ENCODE data around the gene C17orf114.

The C17orf114 gene

DNA sequence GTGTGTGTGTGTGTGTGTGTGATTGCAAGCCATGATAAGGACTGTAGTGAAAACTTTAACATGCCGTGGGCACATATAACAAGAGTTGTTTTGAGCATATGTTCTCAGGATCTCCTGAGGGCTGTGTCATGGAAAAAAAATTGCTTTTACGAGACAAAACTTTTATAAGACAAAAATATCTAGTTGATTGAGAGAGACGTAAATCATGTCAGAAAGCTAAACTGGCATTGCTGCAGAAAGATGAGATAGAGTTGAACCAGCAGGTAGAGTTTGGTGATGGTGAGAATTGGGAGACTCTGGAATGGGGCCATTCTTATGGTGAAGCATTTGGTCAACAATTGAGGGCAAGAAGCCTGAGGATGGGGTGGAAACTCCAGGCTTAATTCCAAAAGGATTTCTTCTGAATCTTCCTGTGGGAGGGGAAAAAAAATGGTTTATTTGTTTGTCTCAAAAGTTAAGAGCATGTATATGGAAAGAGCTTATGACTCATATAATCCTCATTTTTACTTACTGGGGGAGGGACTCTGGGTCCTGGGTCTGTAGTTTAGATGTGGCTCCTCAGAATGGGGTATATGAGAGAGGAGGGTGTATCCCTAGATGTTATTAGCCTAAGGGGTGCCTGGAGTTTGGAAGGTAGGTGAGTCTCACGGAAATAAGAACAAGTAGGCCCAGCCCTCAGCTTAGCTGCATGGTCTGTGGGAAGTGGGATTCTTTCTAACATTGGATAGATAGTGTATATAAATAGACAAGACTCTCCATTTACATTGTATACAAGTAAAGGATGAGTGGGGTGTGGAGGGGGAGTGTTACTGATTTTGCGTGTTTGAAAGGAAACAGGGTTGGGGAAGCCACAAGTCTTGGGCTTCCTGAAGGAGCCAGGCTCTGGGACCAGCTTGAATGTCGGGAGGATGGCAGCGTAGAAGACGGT is 38.1 kb upstream of the C17orf114 start:
- BruUV-seq (replicated peaks): no TSS peak
- peaks cover 46 to 83% of the 10 kb centered on the region in 2 experiments for H3K79me1 ChIP-seq (ENCODE audit: low read depth in 1 of 2, low read length in 2 of 2)
- no peaks in the 10 kb centered on the region for H3K27me3 ChIP-seq (ENCODE audit: control insufficient read depth, insufficient read depth, low read length)
- intact Hi-C loops (cut with micrococcal nuclease): no loop called here
- peaks cover 72% of the 10 kb centered on the region for H4K20me1 ChIP-seq (ENCODE audit: insufficient read depth, low read length)
- peak overlapping the region; percentile 72 for H3K14ac ChIP-seq (replicated peaks; ENCODE audit: low read depth, low read length)
- peak overlapping the region; percentile 47 for H3K27ac ChIP-seq (ENCODE audit: insufficient read depth, low read length)
- peaks cover 7% of the 10 kb centered on the region; the same call in 1 of the 2 replicates for H3K36me3 ChIP-seq (ENCODE audit: control insufficient read depth, insufficient read depth, low read length)
- 76% methylated on average over 4 of the region's 8 CpGs; no CpG with 5 or more reads in 1 of the 2 experiments for WGBS, 2 experiments (ENCODE audit: extremely low coverage in 2 of 2, insufficient read length in 1 of 2)
- H2AK9ac ChIP-seq (replicated peaks; ENCODE audit: low read depth, low read length, poor library complexity): peak overlapping the region; percentile 74
- ChIA-PET POLR2A (ENCODE audit: unreplicated experiment) (no interaction called here), CTCF (interaction anchor here (0.8 kb wide), 1 partner anchor 50 kb away, joined by 3 read pairs; no protein-coding TSS in a partner anchor)
- H2BK20ac ChIP-seq (ENCODE audit: low read depth, low read length): peak overlapping the region; percentile 84
- TF ChIP-seq CTCF (conservative IDR thresholded peaks at IDR 0.05; ENCODE audit: low read depth, low read length) (no peak), MAZ (IDR thresholded peaks at IDR 0.05; ENCODE audit: borderline replicate concordance, low read depth, low read length) (no peak), RCOR1 (IDR thresholded peaks at IDR 0.05; ENCODE audit: insufficient replicate concordance, low read length) (no peak), NFE2L2 (IDR thresholded peaks at IDR 0.05; ENCODE audit: low read depth, low read length) (no peak), MAFK (IDR thresholded peaks at IDR 0.05; ENCODE audit: low read depth, low read length) (no peak), CEBPB (IDR thresholded peaks at IDR 0.05; ENCODE audit: low read depth, low read length) (no peak), CHD1 (IDR thresholded peaks at IDR 0.05; ENCODE audit: low read depth, low read length) (no peak), FOS (IDR thresholded peaks at IDR 0.05; ENCODE audit: low read depth, low read length) (peak; percentile 54; the same call in 1 of the 2 replicates)
- no peak overlapping the region for H3K4me3 ChIP-seq (ENCODE audit: insufficient read depth, low read depth, low read length)
- H3K9me3 ChIP-seq (ENCODE audit: control insufficient read depth, insufficient read depth, low read length): no peaks in the 10 kb centered on the region
- peaks cover 16% of the 10 kb centered on the region for H3K4me1 ChIP-seq (ENCODE audit: control insufficient read depth, insufficient read depth, low read length)
- peaks cover 41% of the 10 kb centered on the region for H3K9me1 ChIP-seq (ENCODE audit: insufficient read depth, low read length)
- no peak overlapping the region for H3K9ac ChIP-seq (ENCODE audit: low read depth, low read length)
- H2AK5ac ChIP-seq (ENCODE audit: low read depth, low read length): peak overlapping the region; percentile 74
- no peak overlapping the region for H2AFZ ChIP-seq (replicated peaks; ENCODE audit: low read length, poor library complexity)
- DNase-seq: peak; percentile 67
- peak overlapping the region; percentile 86 for H3K4ac ChIP-seq (ENCODE audit: low read depth, low read length)
- dilution Hi-C loops (cut with HindIII; ENCODE audit: low sequenced_read_pairs, unreplicated experiment): no loop called here
- peak overlapping the region; percentile 85 for H3K4me2 ChIP-seq (ENCODE audit: low read depth, low read length)
- H3K18ac ChIP-seq (ENCODE audit: low read depth, low read length): no peak overlapping the region
- ATAC-seq (ENCODE audit: low read depth): peak; percentile 87
- no peak overlapping the region for H4K5ac ChIP-seq (ENCODE audit: low read depth, low read length)
- peak overlapping the region; percentile 65; the same call in 1 of the 2 replicates for H3K23ac ChIP-seq (ENCODE audit: low read depth, low read length)
- peak overlapping the region; percentile 74 for H4K91ac ChIP-seq (ENCODE audit: insufficient read depth, low read depth, low read length)
- peak overlapping the region; percentile 53; the same call in 1 of the 3 replicates for H2BK15ac ChIP-seq (ENCODE audit: low read depth, low read length)
- in situ Hi-C loops (cut with MboI; ENCODE audit: low sequenced_read_pairs): no loop called here
- peak overlapping the region; percentile 65 for H2BK120ac ChIP-seq (ENCODE audit: low read depth, low read length)
- peak overlapping the region; percentile 27 for H2BK5ac ChIP-seq (ENCODE audit: low read depth, low read length, poor library complexity, severe bottlenecking)
- H3K56ac ChIP-seq (ENCODE audit: extremely low read depth, insufficient read depth, low read length): no peak overlapping the region; the same call in 1 of the 2 replicates
- H4K8ac ChIP-seq (ENCODE audit: low read depth in 2 of 2, low read length in 2 of 2): peak overlapping the region in 1 of 2 experiments; percentile 71; a peak in 1 of 4 replicates
